GM23248 (cell line): ENCODE data around the gene ZNF836. TPM values are rescaled to one million over a fixed set of nuclear protein-coding genes. Genes with fewer than 3 reads are reported as not detected.

ENCODE experiments used
- DNase-seq: peaks from one replicate; pipeline ENCODE4 v3.0.0-alpha.2; 2015
- H2AFZ ChIP-seq: fragments of 200-600 bp; sonication (generic); 2 replicates; pipeline ENCODE4 v1.6.1; 2016; ENCODE audit warnings: antibody characterized with exemption
- H3F3A ChIP-seq: fragments of 200-600 bp; sonication (generic); 2 replicates; pipeline ENCODE4 v1.6.1; 2016; ENCODE audit warnings: mild to moderate bottlenecking, antibody characterized with exemption, mixed run types; ENCODE audit not compliant: insufficient read depth
- H3K27ac ChIP-seq: fragments of 200-600 bp; sonication (generic); 2 replicates; pipeline ENCODE4 v1.5.1; 2016; ENCODE audit warnings: mild to moderate bottlenecking
- H3K27me3 ChIP-seq: fragments of 200-600 bp; sonication (generic); replicated peaks from 2 replicates; pipeline ENCODE4 v1.6.1; 2016; ENCODE audit warnings: mild to moderate bottlenecking; ENCODE audit not compliant: insufficient read depth
- H3K36me3 ChIP-seq: fragments of 200-600 bp; sonication (generic); 2 replicates; pipeline ENCODE4 v1.6.1; 2016; ENCODE audit warnings: low read depth, mild to moderate bottlenecking
- H3K4me1 ChIP-seq: fragments of 200-600 bp; sonication (generic); 2 replicates; pipeline ENCODE4 v1.6.1; 2016; ENCODE audit warnings: mild to moderate bottlenecking; ENCODE audit not compliant: insufficient read depth
- H3K4me2 ChIP-seq: fragments of 200-600 bp; sonication (generic); one replicate; pipeline ENCODE4 v1.6.1; 2016; ENCODE audit warnings: mild to moderate bottlenecking; ENCODE audit not compliant: unreplicated experiment
- H3K4me3 ChIP-seq: fragments of 200-600 bp; sonication (generic); 2 replicates; pipeline ENCODE4 v1.5.1; 2016; ENCODE audit warnings: mild to moderate bottlenecking
- H3K79me2 ChIP-seq: fragments of 200-600 bp; sonication (generic); 2 replicates; pipeline ENCODE4 v1.6.1; 2016; ENCODE audit warnings: mild to moderate bottlenecking; ENCODE audit not compliant: insufficient read depth
- H3K9ac ChIP-seq: fragments of 200-600 bp; sonication (generic); 2 replicates; pipeline ENCODE4 v1.6.1; 2016; ENCODE audit warnings: mild to moderate bottlenecking
- H3K9me2 ChIP-seq: fragments of 200-600 bp; sonication (generic); 2 replicates; pipeline ENCODE4 v1.6.1; 2016; ENCODE audit warnings: mixed run types, mild to moderate bottlenecking, moderate library complexity; ENCODE audit not compliant: insufficient read depth
- H3K9me3 ChIP-seq: fragments of 200-600 bp; sonication (generic); one replicate; pipeline ENCODE4 v1.6.1; 2017; ENCODE audit warnings: low read depth
- H4K20me1 ChIP-seq: fragments of 200-600 bp; sonication (generic); 2 replicates; pipeline ENCODE4 v1.6.0; 2016; ENCODE audit not compliant: insufficient read depth
- EZH2 ChIP-seq: fragments of 200-600 bp; sonication (generic); IDR thresholded peaks from 2 replicates; pipeline ENCODE4 v1.6.1; 2018; ENCODE audit warnings: antibody characterized with exemption, mild to moderate bottlenecking; ENCODE audit not compliant: insufficient read depth, poor library complexity, severe bottlenecking
- EZH2phosphoT487 ChIP-seq: fragments of 200-600 bp; sonication (generic); IDR thresholded peaks from 2 replicates; pipeline ENCODE4 v1.6.1; 2018; ENCODE audit warnings: antibody characterized with exemption, moderate library complexity, mild to moderate bottlenecking, low read depth; ENCODE audit not compliant: insufficient read depth
- WGBS, 2 experiments: methylation state at CpG; one replicate each; pipeline ENCODE4 v1.1.6; 2015 to 2017; ENCODE audit warnings: low lambda C conversion rate in 2 of 2, low coverage in 1 of 2; ENCODE audit errors: missing lambda C conversion rate in 2 of 2; 5-methylcytosine and 5-hydroxymethylcytosine counted together
- in situ Hi-C: fragments of 300-500 bp; cut with MboI; formaldehyde crosslinking; loops from 2 replicates; pipeline ENCODE4 v1.15.0; 2020
- polyA plus RNA-seq: library from polyadenylated mRNA; unstranded; fragments of >200 nt; fragmentation: Nextera tagmentation; extraction: Ambion mirVana; gene quantifications from 2 replicates; pipeline ENCODE4 v1.2.1, GENCODE V29; 2016
- small RNA-seq: library from RNA; depleted of rRNA; stranded (forward); fragments of <200 nt; gene quantifications from one replicate; pipeline ENCODE3, GENCODE V24; 2014; ENCODE audit warnings: low read depth, low replicate concordance
- total RNA-seq: library from RNA; depleted of rRNA; stranded (reverse); fragments of >200 nt; shearing (Covaris generic); gene quantifications from 2 replicates; pipeline ENCODE4 v1.2.3, GENCODE V29; 2014; rRNA removed

The ZNF836 gene
- total and polyA plus RNA-seq, 2 experiments from 2014 or later, result 3.3 to 11.7 TPM

- no peak for TF ChIP-seq EZH2phosphoT487
- TF ChIP-seq EZH2, result no peak
- Histone ChIP-seq H3K79me2 (peaks cover 26% of the 10 kb centered on the region), H4K20me1 (no peaks in the 10 kb centered on the region), H3K4me1 (no peaks in the 10 kb centered on the region), H3K27ac (no peak overlapping the region), H3K9me2 (no peaks in the 10 kb centered on the region), H3K9me3 (peaks cover 37% of the 10 kb centered on the region), H3K9ac (no peak overlapping the region), H3K27me3 (no peaks in the 10 kb centered on the region), H3K4me3 (no peak overlapping the region), H3F3A (peaks cover 17% of the 10 kb centered on the region; the same call in 1 of the 2 replicates), H3K36me3 (peaks cover 99% of the 10 kb centered on the region), H2AFZ (no peak overlapping the region), H3K4me2 (no peak overlapping the region)
- no peak for DNase-seq
- in situ Hi-C loops, result no loop called here
- WGBS, 2 experiments, result 96% methylated on average over 3 of the region's 3 CpGs
Measured at GRCh38 chr19:52120286-52120685, 51.1 kb downstream of the ZNF836 start.

- in situ Hi-C loops, result no loop called here
- Histone ChIP-seq H3F3A (peaks cover 21% of the 10 kb centered on the region; the same call in 1 of the 2 replicates), H3K4me2 (no peak overlapping the region), H3K36me3 (peaks cover 81% of the 10 kb centered on the region), H3K27ac (no peak overlapping the region), H4K20me1 (no peaks in the 10 kb centered on the region), H3K4me1 (no peaks in the 10 kb centered on the region), H2AFZ (no peak overlapping the region), H3K9me3 (peaks cover 42% of the 10 kb centered on the region), H3K27me3 (no peaks in the 10 kb centered on the region), H3K4me3 (no peak overlapping the region), H3K9ac (no peak overlapping the region), H3K79me2 (peaks cover 18% of the 10 kb centered on the region), H3K9me2 (no peaks in the 10 kb centered on the region)
- no peak for DNase-seq
- TF ChIP-seq EZH2phosphoT487, result no peak
- no peak for TF ChIP-seq EZH2
- WGBS, 2 experiments, result 92 to 95% methylated on average over 12 of the region's 12 CpGs
Measured at GRCh38 chr19:52115526-52116053, 55.8 kb downstream of the ZNF836 start.

- in situ Hi-C loops, result no loop called here
- TF ChIP-seq EZH2 (no peak), EZH2phosphoT487 (no peak)
- H3K27me3 ChIP-seq, result no peaks in the 10 kb centered on the region
- H3K4me1 ChIP-seq, result no peaks in the 10 kb centered on the region
- H4K20me1 ChIP-seq, result no peaks in the 10 kb centered on the region
- peaks cover 15% of the 10 kb centered on the region for H3K79me2 ChIP-seq
- 87 to 89% methylated on average over 5 of the region's 5 CpGs for WGBS, 2 experiments
- no peak overlapping the region for H3K4me2 ChIP-seq
- H3F3A ChIP-seq, result peaks cover 21% of the 10 kb centered on the region; the same call in 1 of the 2 replicates
- no peak overlapping the region for H3K9ac ChIP-seq
- peaks cover 34% of the 10 kb centered on the region for H3K9me3 ChIP-seq
- H3K27ac ChIP-seq, result no peak overlapping the region
- no peak overlapping the region; the same call in 1 of the 2 replicates for H3K4me3 ChIP-seq
- peaks cover 72% of the 10 kb centered on the region for H3K36me3 ChIP-seq
- no peak overlapping the region for H2AFZ ChIP-seq
- no peaks in the 10 kb centered on the region for H3K9me2 ChIP-seq
- DNase-seq, result no peak
Measured at GRCh38 chr19:52114691-52115090, 56.7 kb downstream of the ZNF836 start.

GRCh38 chr19:52112624-52113023 is 58.8 kb downstream of the ZNF836 start:
- in situ Hi-C loops, result no loop called here

GRCh38 chr19:52110780-52111179 is 60.6 kb downstream of the ZNF836 start:
- H3K27me3 ChIP-seq, result no peaks in the 10 kb centered on the region
- no peaks in the 10 kb centered on the region for H3K4me1 ChIP-seq
- no peaks in the 10 kb centered on the region for H3K9me2 ChIP-seq
- no peaks in the 10 kb centered on the region for H3K79me2 ChIP-seq
- in situ Hi-C loops, result no loop called here
- peaks cover 9% of the 10 kb centered on the region; the same call in 1 of the 2 replicates for H3F3A ChIP-seq
- H3K4me3 ChIP-seq, result no peak overlapping the region
- H3K27ac ChIP-seq, result no peak overlapping the region
- H2AFZ ChIP-seq, result no peak overlapping the region
- no peaks in the 10 kb centered on the region for H4K20me1 ChIP-seq
- H3K9ac ChIP-seq, result no peak overlapping the region
- 96 to 98% methylated on average over 6 of the region's 6 CpGs for WGBS, 2 experiments
- TF ChIP-seq EZH2, result no peak
- no peak for TF ChIP-seq EZH2phosphoT487
- no peak for DNase-seq
- peaks cover 34% of the 10 kb centered on the region for H3K36me3 ChIP-seq
- H3K9me3 ChIP-seq, result peaks cover 14% of the 10 kb centered on the region
- no peak overlapping the region for H3K4me2 ChIP-seq

More at GRCh38 chr19:52112624-52113023, 58.8 kb downstream of the ZNF836 start:
- no peak overlapping the region for H3K4me3 ChIP-seq
- H4K20me1 ChIP-seq, result no peaks in the 10 kb centered on the region
- peaks cover 51% of the 10 kb centered on the region for H3K36me3 ChIP-seq
- H3K4me2 ChIP-seq, result no peak overlapping the region
- H3K27me3 ChIP-seq, result no peaks in the 10 kb centered on the region
- no peak overlapping the region for H3K9ac ChIP-seq
- H2AFZ ChIP-seq, result no peak overlapping the region
- 93 to 95% methylated on average over 3 of the region's 3 CpGs for WGBS, 2 experiments
- no peaks in the 10 kb centered on the region for H3K4me1 ChIP-seq
- no peaks in the 10 kb centered on the region for H3K79me2 ChIP-seq
- peaks cover 29% of the 10 kb centered on the region for H3K9me3 ChIP-seq
- peaks cover 21% of the 10 kb centered on the region; the same call in 1 of the 2 replicates for H3F3A ChIP-seq
- H3K27ac ChIP-seq, result no peak overlapping the region
- TF ChIP-seq EZH2 (no peak), EZH2phosphoT487 (no peak)
- DNase-seq, result no peak
- no peaks in the 10 kb centered on the region for H3K9me2 ChIP-seq

Small RNAs within 50 kb of the gene (small RNA-seq; reads per million reads assigned to genes)
- not detected for gene RPL37P23

Other genes with a start within 250 kb of the ZNF836 start
- 3.7 and 7.1 TPM in 2 replicates for gene ZNF613, start 244.1 kb downstream of the ZNF836 start, total RNA-seq
- gene ZNF613, start 244.1 kb downstream of the ZNF836 start, polyA plus RNA-seq, result 3.6 and 6.1 TPM in 2 replicates
- gene ZNF350, start 184.8 kb downstream of the ZNF836 start, total RNA-seq, result 7.3 and 7.5 TPM in 2 replicates
- gene ZNF350, start 184.8 kb downstream of the ZNF836 start, polyA plus RNA-seq, result 7.3 and 9.0 TPM in 2 replicates
- 6.4 and 6.9 TPM in 2 replicates for gene ZNF615, start 163.4 kb downstream of the ZNF836 start, total RNA-seq
- 4.6 and 5.0 TPM in 2 replicates for gene ZNF615, start 163.4 kb downstream of the ZNF836 start, polyA plus RNA-seq
- 8.5 and 15.9 TPM in 2 replicates for gene ZNF614, start 143.2 kb downstream of the ZNF836 start, total RNA-seq
- gene ZNF614, start 143.2 kb downstream of the ZNF836 start, polyA plus RNA-seq, result 7.0 and 7.1 TPM in 2 replicates
- gene ZNF432, start 122.8 kb downstream of the ZNF836 start, total RNA-seq, result 4.8 and 10.4 TPM in 2 replicates
- gene ZNF432, start 122.8 kb downstream of the ZNF836 start, polyA plus RNA-seq, result 2.8 and 3.4 TPM in 2 replicates
- 15.4 and 24.5 TPM in 2 replicates for gene ZNF841, start 75.9 kb downstream of the ZNF836 start, total RNA-seq
- 4.2 and 7.3 TPM in 2 replicates for gene ZNF841, start 75.9 kb downstream of the ZNF836 start, polyA plus RNA-seq
- 5.8 and 12.3 TPM in 2 replicates for gene ZNF616, start 31.7 kb downstream of the ZNF836 start, total RNA-seq
- 4.1 and 4.7 TPM in 2 replicates for gene ZNF616, start 31.7 kb downstream of the ZNF836 start, polyA plus RNA-seq
- gene PPP2R1A, start 18.4 kb upstream of the ZNF836 start, total RNA-seq, result 191 and 248 TPM in 2 replicates
- 277 and 279 TPM in 2 replicates for gene PPP2R1A, start 18.4 kb upstream of the ZNF836 start, polyA plus RNA-seq
- gene ZNF766, start 98.0 kb upstream of the ZNF836 start, total RNA-seq, result 9.5 and 9.7 TPM in 2 replicates
- 16.8 and 18.5 TPM in 2 replicates for gene ZNF766, start 98.0 kb upstream of the ZNF836 start, polyA plus RNA-seq
- gene ZNF480, start 125.5 kb upstream of the ZNF836 start, total RNA-seq, result 3.8 and 5.3 TPM in 2 replicates
- 6.6 and 7.3 TPM in 2 replicates for gene ZNF480, start 125.5 kb upstream of the ZNF836 start, polyA plus RNA-seq
- 2.8 and 3.5 TPM in 2 replicates for gene ZNF610, start 164.6 kb upstream of the ZNF836 start, total RNA-seq
- 3.9 and 6.0 TPM in 2 replicates for gene ZNF610, start 164.6 kb upstream of the ZNF836 start, polyA plus RNA-seq
- gene ZNF880, start 198.3 kb upstream of the ZNF836 start, total RNA-seq, result 22.0 and 34.8 TPM in 2 replicates
- gene ZNF880, start 198.3 kb upstream of the ZNF836 start, polyA plus RNA-seq, result 30.7 and 32.5 TPM in 2 replicates
- 14.9 and 22.5 TPM in 2 replicates for gene ZNF528, start 226.2 kb upstream of the ZNF836 start, total RNA-seq
- 19.2 and 24.2 TPM in 2 replicates for gene ZNF528, start 226.2 kb upstream of the ZNF836 start, polyA plus RNA-seq